ENCODE data around the gene GTPBP6. TPM values are rescaled to one million over a fixed set of nuclear protein-coding genes. Genes with fewer than 3 reads are reported as not detected.
"Not testable (repeated sequence)": the region's sequence is repeated elsewhere in the genome, so short reads cannot be mapped to it uniquely, and the experiment has no call there.

The GTPBP6 gene
- polyA plus RNA-seq, 3 donors = 36.1 to 41.9 (median 36.6) TPM

- no peak for DNase-seq (ENCODE audit: low read depth in 3 of 3, low spot score in 2 of 3)
These were observed 17.6 kb upstream of the GTPBP6 start for GRCh38 chrX:336227-336626.

GRCh38 chrX:335758-336155 is 17.2 kb upstream of the GTPBP6 start:
- no peak for DNase-seq (ENCODE audit: low read depth in 3 of 3, low spot score in 2 of 3)

- DNase-seq (ENCODE audit: low read depth in 3 of 3, low spot score in 2 of 3) = no peak
These were observed 16.6 kb upstream of the GTPBP6 start for GRCh38 chrX:334971-335757.

- no peak for DNase-seq (ENCODE audit: low read depth in 3 of 3, low spot score in 2 of 3)
These were observed 15.8 kb upstream of the GTPBP6 start for GRCh38 chrX:334331-334891.

- no peak for DNase-seq (ENCODE audit: low read depth in 3 of 3, low spot score in 2 of 3)
These were observed 15.2 kb upstream of the GTPBP6 start for GRCh38 chrX:333611-334311.

GRCh38 chrX:332916-333610 is 14.5 kb upstream of the GTPBP6 start:
- no peak for DNase-seq (ENCODE audit: low read depth in 3 of 3, low spot score in 2 of 3)

- no peak for DNase-seq (ENCODE audit: low read depth in 3 of 3, low spot score in 2 of 3)
These were observed 13.9 kb upstream of the GTPBP6 start for GRCh38 chrX:332496-332860.

GRCh38 chrX:331825-332495 is 13.4 kb upstream of the GTPBP6 start:
- no peak for DNase-seq (ENCODE audit: low read depth in 3 of 3, low spot score in 2 of 3)

- no peak for DNase-seq (ENCODE audit: low read depth in 3 of 3, low spot score in 2 of 3)
These were observed 12.7 kb upstream of the GTPBP6 start for GRCh38 chrX:331151-331824.

GRCh38 chrX:330726-331150 is 12.1 kb upstream of the GTPBP6 start:
- no peak for DNase-seq (ENCODE audit: low read depth in 3 of 3, low spot score in 2 of 3)

- DNase-seq (ENCODE audit: low read depth in 3 of 3, low spot score in 2 of 3) = not testable (repeated sequence)
These were observed 11.6 kb upstream of the GTPBP6 start for GRCh38 chrX:330141-330725.

GRCh38 chrX:329291-329910 is 10.8 kb upstream of the GTPBP6 start:
- DNase-seq (ENCODE audit: low read depth in 3 of 3, low spot score in 2 of 3) = no peak

- no peak for DNase-seq (ENCODE audit: low read depth in 3 of 3, low spot score in 2 of 3)
These were observed 9.1 kb upstream of the GTPBP6 start for GRCh38 chrX:327660-328126.

GRCh38 chrX:324664-325063 is 6.1 kb upstream of the GTPBP6 start:
- DNase-seq (ENCODE audit: low read depth in 3 of 3, low spot score in 2 of 3) = not testable (repeated sequence)

GRCh38 chrX:323721-324628 is 5.4 kb upstream of the GTPBP6 start:
- DNase-seq (ENCODE audit: low read depth in 3 of 3, low spot score in 2 of 3) = no peak

- no peak for DNase-seq (ENCODE audit: low read depth in 3 of 3, low spot score in 2 of 3)
These were observed 1.7 kb upstream of the GTPBP6 start for GRCh38 chrX:320126-320783.

- DNase-seq (ENCODE audit: low read depth in 3 of 3, low spot score in 2 of 3) = no peak
These were observed 1.1 kb upstream of the GTPBP6 start for GRCh38 chrX:319579-320125.
